Endodermal cell (in vitro differentiated cells): Measurements from ENCODE around the gene KLK14. TPM values are rescaled to one million over a fixed set of nuclear protein-coding genes. Genes with fewer than 3 reads are reported as not detected.

Experiments used
- DNase-seq: peaks from one replicate; pipeline ENCODE4 v3.0.0-alpha.2; 2017
- H3K27ac ChIP-seq: 2 replicates; pipeline ENCODE4 v1.5.1; 2013; ENCODE audit warnings: mild to moderate bottlenecking, low read depth, low read length, moderate library complexity
- H3K27me3 ChIP-seq: 2 replicates; pipeline ENCODE4 v1.6.1; 2013; ENCODE audit warnings: mild to moderate bottlenecking, low read length, moderate library complexity; ENCODE audit not compliant: insufficient read depth, control insufficient read depth, poor library complexity, severe bottlenecking
- H3K36me3 ChIP-seq: 2 replicates; pipeline ENCODE4 v1.7.0; 2013; ENCODE audit warnings: mild to moderate bottlenecking, low read length, moderate library complexity; ENCODE audit not compliant: control insufficient read depth, insufficient read depth
- H3K4me1 ChIP-seq: one replicate; pipeline ENCODE4 v1.7.0; 2013; ENCODE audit warnings: low read length; ENCODE audit not compliant: control insufficient read depth, insufficient read depth
- H3K4me3 ChIP-seq: 2 replicates; pipeline ENCODE4 v1.5.1; 2013; ENCODE audit warnings: mild to moderate bottlenecking, low read length, moderate library complexity
- H3K9ac ChIP-seq: 2 replicates; pipeline ENCODE4 v1.6.1; 2013; ENCODE audit warnings: mild to moderate bottlenecking, low read length, moderate library complexity; ENCODE audit not compliant: poor library complexity, severe bottlenecking; ENCODE audit errors: extremely low read depth
- H3K9me3 ChIP-seq: 2 replicates; pipeline ENCODE4 v1.6.1; 2013; ENCODE audit warnings: mild to moderate bottlenecking, low read length, moderate library complexity; ENCODE audit not compliant: control insufficient read depth
- H3K27ac Mint-ChIP-seq: 2 replicates; pipeline ENCODE4 v1.8.0; 2020; ENCODE audit warnings: mixed read lengths
- H3K27me3 Mint-ChIP-seq: 2 replicates; pipeline ENCODE4 v1.8.0; 2021; ENCODE audit warnings: mild to moderate bottlenecking, mixed read lengths; ENCODE audit not compliant: insufficient read depth
- H3K36me3 Mint-ChIP-seq: 2 replicates; pipeline ENCODE4 v1.8.0; 2020; ENCODE audit warnings: low read depth, mixed read lengths
- H3K4me1 Mint-ChIP-seq: 2 replicates; pipeline ENCODE4 v1.8.0; 2020; ENCODE audit warnings: mixed read lengths
- H3K4me3 Mint-ChIP-seq: 2 replicates; pipeline ENCODE4 v1.8.0; 2020; ENCODE audit warnings: mild to moderate bottlenecking, moderate library complexity, mixed read lengths
- H3K9me3 Mint-ChIP-seq: 2 replicates; pipeline ENCODE4 v1.8.0; 2020; ENCODE audit warnings: mild to moderate bottlenecking, mixed read lengths
- CTCF ChIP-seq: fragments of 200-600 bp; sonication (generic); conservative IDR thresholded peaks from 2 replicates; pipeline ENCODE4 v1.5.0; 2021; ENCODE audit warnings: antibody characterized with exemption, mild to moderate bottlenecking
- WGBS, 2 experiments: methylation state at CpG; one replicate each; pipeline versions ENCODE4 v1.1.5 to v1.1.7; 2013; ENCODE audit warnings: missing lambda C conversion rate in 2 of 2, mixed read lengths in 1 of 2; ENCODE audit not compliant: insufficient coverage in 1 of 2, insufficient read length in 1 of 2; 5-methylcytosine and 5-hydroxymethylcytosine counted together
- total RNA-seq, 2 donors: library from RNA; stranded (reverse); fragmentation: NEBNext Ultra II Directional in 1 of 2; extraction: Animal tissue kit (Norgen Biotek cat#: 25700) in 1 of 2; gene quantifications; 2 replicates in 1 of 2; 3 replicates in 1 of 2; pipeline ENCODE4 v1.2.1, GENCODE V29; 2021

The KLK14 gene
- total RNA-seq, 2 donors from 2014 or later = 0.55 to 0.71 TPM

- no peaks in the 10 kb centered on the region for H3K36me3 Mint-ChIP-seq
- TF ChIP-seq CTCF = peak; percentile 74
- DNase-seq = peak; percentile 74
- Histone ChIP-seq H3K27ac (no peak overlapping the region), H3K27me3 (peaks cover 23% of the 10 kb centered on the region), H3K4me3 (no peak overlapping the region), H3K4me1 (no peaks in the 10 kb centered on the region), H3K9ac (no peak overlapping the region), H3K9me3 (no peaks in the 10 kb centered on the region), H3K36me3 (no peaks in the 10 kb centered on the region)
- peaks cover 25% of the 10 kb centered on the region for H3K27me3 Mint-ChIP-seq
- no peak overlapping the region for H3K27ac Mint-ChIP-seq
- peaks cover 11% of the 10 kb centered on the region for H3K4me1 Mint-ChIP-seq
- WGBS, 2 experiments = 44 to 59% methylated on average over 5 to 6 of the region's 6 CpGs
- no peak overlapping the region for H3K4me3 Mint-ChIP-seq
- no peaks in the 10 kb centered on the region for H3K9me3 Mint-ChIP-seq
Observed at GRCh38 chr19:51111606-51112005, 28.9 kb upstream of the KLK14 start.

- Histone ChIP-seq H3K4me1 (no peaks in the 10 kb centered on the region), H3K27me3 (peaks cover 20% of the 10 kb centered on the region), H3K9ac (no peak overlapping the region), H3K9me3 (no peaks in the 10 kb centered on the region), H3K36me3 (no peaks in the 10 kb centered on the region), H3K27ac (no peak overlapping the region), H3K4me3 (no peak overlapping the region)
- WGBS, 2 experiments = 74 to 80% methylated on average over 1 of the region's 1 CpG
- Mint-ChIP-seq H3K9me3 (no peaks in the 10 kb centered on the region), H3K4me1 (peaks cover 11% of the 10 kb centered on the region), H3K36me3 (peaks cover under 1% of the 10 kb centered on the region), H3K27ac (no peak overlapping the region), H3K4me3 (no peak overlapping the region), H3K27me3 (peaks cover 16% of the 10 kb centered on the region)
- TF ChIP-seq CTCF = no peak
- no peak for DNase-seq
Observed at GRCh38 chr19:51110666-51110971, 27.9 kb upstream of the KLK14 start.

- peak overlapping the region; percentile 86 for H3K4me3 ChIP-seq
- H3K9me3 ChIP-seq = no peaks in the 10 kb centered on the region
- 15 to 71% methylated on average over 1 to 15 of the region's 15 CpGs for WGBS, 2 experiments
- no peak overlapping the region for H3K27ac ChIP-seq
- H3K27me3 Mint-ChIP-seq = peaks cover 4% of the 10 kb centered on the region
- H3K4me3 Mint-ChIP-seq = peak overlapping the region; percentile 94
- no peaks in the 10 kb centered on the region for H3K4me1 ChIP-seq
- no peaks in the 10 kb centered on the region for H3K9me3 Mint-ChIP-seq
- peaks cover 11% of the 10 kb centered on the region for H3K4me1 Mint-ChIP-seq
- H3K9ac ChIP-seq = peak overlapping the region; percentile 34
- peaks cover 6% of the 10 kb centered on the region for H3K36me3 Mint-ChIP-seq
- TF ChIP-seq CTCF = no peak
- H3K27me3 ChIP-seq = peaks cover 15% of the 10 kb centered on the region
- H3K36me3 ChIP-seq = no peaks in the 10 kb centered on the region
- DNase-seq = no peak
- peak overlapping the region; percentile 86 for H3K27ac Mint-ChIP-seq
Observed at GRCh38 chr19:51108805-51109146, 26.1 kb upstream of the KLK14 start.
